BJ (cell line): ENCODE measurements around the gene TSHZ2. TPM values are rescaled to one million over a fixed set of nuclear protein-coding genes. Genes with fewer than 3 reads are reported as not detected.

Experiments used
- CTCF ChIA-PET: fragments of 350-600 bp; formaldehyde crosslinking; extraction: SDS; loops from one replicate; lab custom pipeline; 2021; ENCODE audit warnings: antibody characterized with exemption, inconsistent platforms; lab: Yijun Ruan, JAX
- POLR2A ChIA-PET: fragments of 300-600 bp; sonication (Branson Sonifier 250); formaldehyde crosslinking; extraction: SDS; loops from one replicate; lab custom pipeline; 2021; ENCODE audit warnings: antibody characterized with exemption; lab: Charles Lee
- DNase-seq: peaks from one replicate; pipeline ENCODE4 v3.0.0-alpha.2; 2011; ENCODE audit warnings: low read depth
- H3K27me3 ChIP-seq: 2 replicates; pipeline ENCODE4 v1.6.0; 2011; ENCODE audit warnings: low read length; ENCODE audit not compliant: control insufficient read depth, insufficient read depth
- H3K36me3 ChIP-seq: 2 replicates; pipeline ENCODE4 v1.5.1; 2011; ENCODE audit warnings: low read length; ENCODE audit not compliant: control insufficient read depth, insufficient read depth
- H3K4me3 ChIP-seq: 2 replicates; pipeline ENCODE4 v1.5.1; 2011; ENCODE audit warnings: low read depth, mild to moderate bottlenecking, control low read depth, low read length
- polyA plus RNA-seq: library from polyadenylated mRNA; depleted of rRNA; stranded (reverse); fragments of >200 nt; gene quantifications from 2 replicates; pipeline ENCODE4 v1.2.3, GENCODE V29; 2011
- TF ChIP-seq, protein P1 (sequence below): IDR thresholded peaks from 2 replicates; pipeline ENCODE4 v1.5.1; 2011; ENCODE audit warnings: low read depth, mild to moderate bottlenecking, control low read depth, inconsistent platforms, low read length, moderate library complexity; ENCODE audit not compliant: insufficient read depth

TSHZ2 gene
- polyA plus RNA-seq, 1 experiment: not detected

DNA sequence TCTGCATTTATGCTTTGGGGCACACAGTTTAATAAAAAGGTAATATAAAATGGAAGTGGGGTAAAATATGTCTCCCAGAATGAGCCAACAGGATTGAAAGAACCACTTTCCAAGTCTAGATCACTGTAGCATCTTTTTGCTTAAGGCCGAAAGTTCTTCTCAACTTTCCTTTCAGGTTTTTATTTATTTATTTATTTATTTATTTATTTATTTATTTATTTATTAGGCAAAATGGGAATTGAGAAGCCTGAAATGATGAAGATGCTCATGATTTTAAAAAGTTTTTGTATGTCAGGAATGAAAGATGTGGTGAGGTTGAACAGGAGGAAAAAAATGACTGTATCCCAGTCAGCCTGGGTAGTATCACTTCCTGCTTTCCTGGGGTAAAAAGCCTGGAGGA lies 24.0 kb downstream of the TSHZ2 start:
- DNase-seq: no peak
- POLR2A ChIA-PET: no interaction called here
- Histone ChIP-seq H3K36me3 (no peaks in the 10 kb centered on the region), H3K27me3 (no peaks in the 10 kb centered on the region), H3K4me3 (no peak overlapping the region)
- CTCF ChIA-PET: no interaction called here
- TF ChIP-seq, protein P1, sequence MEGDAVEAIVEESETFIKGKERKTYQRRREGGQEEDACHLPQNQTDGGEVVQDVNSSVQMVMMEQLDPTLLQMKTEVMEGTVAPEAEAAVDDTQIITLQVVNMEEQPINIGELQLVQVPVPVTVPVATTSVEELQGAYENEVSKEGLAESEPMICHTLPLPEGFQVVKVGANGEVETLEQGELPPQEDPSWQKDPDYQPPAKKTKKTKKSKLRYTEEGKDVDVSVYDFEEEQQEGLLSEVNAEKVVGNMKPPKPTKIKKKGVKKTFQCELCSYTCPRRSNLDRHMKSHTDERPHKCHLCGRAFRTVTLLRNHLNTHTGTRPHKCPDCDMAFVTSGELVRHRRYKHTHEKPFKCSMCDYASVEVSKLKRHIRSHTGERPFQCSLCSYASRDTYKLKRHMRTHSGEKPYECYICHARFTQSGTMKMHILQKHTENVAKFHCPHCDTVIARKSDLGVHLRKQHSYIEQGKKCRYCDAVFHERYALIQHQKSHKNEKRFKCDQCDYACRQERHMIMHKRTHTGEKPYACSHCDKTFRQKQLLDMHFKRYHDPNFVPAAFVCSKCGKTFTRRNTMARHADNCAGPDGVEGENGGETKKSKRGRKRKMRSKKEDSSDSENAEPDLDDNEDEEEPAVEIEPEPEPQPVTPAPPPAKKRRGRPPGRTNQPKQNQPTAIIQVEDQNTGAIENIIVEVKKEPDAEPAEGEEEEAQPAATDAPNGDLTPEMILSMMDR: no peak

DNA sequence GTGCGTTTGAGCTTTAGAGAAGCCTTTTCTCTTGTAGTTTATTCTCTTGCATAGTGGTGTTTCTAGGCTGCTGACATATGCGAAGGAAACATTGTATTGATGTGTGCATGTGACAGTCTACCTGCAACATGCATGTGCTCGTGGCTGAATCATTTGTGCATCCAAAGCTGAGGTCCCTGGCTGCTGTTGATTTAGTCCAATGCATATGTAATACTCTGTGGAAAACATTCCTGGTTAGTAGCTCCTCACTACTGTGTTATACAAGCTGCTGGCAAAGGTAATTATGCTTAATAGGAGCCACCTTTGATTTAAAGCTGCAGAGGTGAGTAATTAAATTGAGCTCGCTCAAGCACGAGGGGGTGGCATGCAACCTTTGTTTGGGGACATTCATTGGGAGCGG lies 24.5 kb downstream of the TSHZ2 start:
- ChIA-PET POLR2A (no interaction called here), CTCF (no interaction called here)
- H3K4me3 ChIP-seq: no peak overlapping the region
- no peaks in the 10 kb centered on the region for H3K36me3 ChIP-seq
- TF ChIP-seq, protein P1: no peak
- no peak for DNase-seq
- no peaks in the 10 kb centered on the region for H3K27me3 ChIP-seq

DNA sequence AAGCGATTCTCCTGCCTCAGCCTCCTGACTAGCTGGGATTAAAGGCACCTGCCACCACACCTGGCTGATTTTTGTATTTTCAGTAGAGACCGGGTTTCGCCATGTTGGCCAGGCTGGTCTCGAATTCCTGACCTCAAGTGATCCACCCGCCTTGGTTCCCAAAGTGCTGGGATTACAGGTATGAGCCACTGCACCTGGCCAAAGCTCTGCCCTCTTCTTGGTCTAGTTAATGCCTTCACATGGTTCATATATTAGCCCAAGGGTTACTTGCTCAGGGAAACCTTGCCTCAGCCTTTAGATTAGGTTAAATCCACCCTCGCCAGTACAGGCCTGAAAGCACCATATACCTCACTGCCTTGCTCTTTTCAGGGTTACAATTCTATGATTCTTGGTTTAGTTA lies 26.1 kb downstream of the TSHZ2 start:
- no peak overlapping the region for H3K4me3 ChIP-seq
- no peaks in the 10 kb centered on the region for H3K27me3 ChIP-seq
- H3K36me3 ChIP-seq: no peaks in the 10 kb centered on the region
- ChIA-PET POLR2A (no interaction called here), CTCF (no interaction called here)
- TF ChIP-seq, protein P1: no peak
- DNase-seq: no peak

DNA sequence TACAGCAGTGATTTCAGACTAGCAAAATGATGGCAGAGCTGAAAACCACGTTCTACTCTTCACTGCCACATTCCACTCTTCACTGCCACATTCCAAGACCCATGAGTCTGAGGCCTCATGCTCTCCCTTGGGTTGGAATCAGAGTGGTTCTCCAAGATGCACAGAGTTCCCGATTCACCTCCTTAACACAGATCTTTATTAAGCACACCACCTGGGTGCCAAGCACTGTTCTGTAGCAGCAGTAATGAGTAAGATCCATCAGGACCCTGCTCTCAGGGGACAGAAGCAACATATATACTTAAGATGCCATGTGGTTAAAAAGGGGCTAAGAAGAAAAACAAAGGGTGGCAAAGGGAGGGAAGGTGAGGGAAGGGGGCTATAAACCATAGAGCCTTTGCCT lies 26.9 kb downstream of the TSHZ2 start:
- Histone ChIP-seq H3K36me3 (no peaks in the 10 kb centered on the region), H3K4me3 (no peak overlapping the region), H3K27me3 (no peaks in the 10 kb centered on the region)
- TF ChIP-seq, protein P1: no peak
- ChIA-PET POLR2A (no interaction called here), CTCF (no interaction called here)
- DNase-seq: no peak

DNA sequence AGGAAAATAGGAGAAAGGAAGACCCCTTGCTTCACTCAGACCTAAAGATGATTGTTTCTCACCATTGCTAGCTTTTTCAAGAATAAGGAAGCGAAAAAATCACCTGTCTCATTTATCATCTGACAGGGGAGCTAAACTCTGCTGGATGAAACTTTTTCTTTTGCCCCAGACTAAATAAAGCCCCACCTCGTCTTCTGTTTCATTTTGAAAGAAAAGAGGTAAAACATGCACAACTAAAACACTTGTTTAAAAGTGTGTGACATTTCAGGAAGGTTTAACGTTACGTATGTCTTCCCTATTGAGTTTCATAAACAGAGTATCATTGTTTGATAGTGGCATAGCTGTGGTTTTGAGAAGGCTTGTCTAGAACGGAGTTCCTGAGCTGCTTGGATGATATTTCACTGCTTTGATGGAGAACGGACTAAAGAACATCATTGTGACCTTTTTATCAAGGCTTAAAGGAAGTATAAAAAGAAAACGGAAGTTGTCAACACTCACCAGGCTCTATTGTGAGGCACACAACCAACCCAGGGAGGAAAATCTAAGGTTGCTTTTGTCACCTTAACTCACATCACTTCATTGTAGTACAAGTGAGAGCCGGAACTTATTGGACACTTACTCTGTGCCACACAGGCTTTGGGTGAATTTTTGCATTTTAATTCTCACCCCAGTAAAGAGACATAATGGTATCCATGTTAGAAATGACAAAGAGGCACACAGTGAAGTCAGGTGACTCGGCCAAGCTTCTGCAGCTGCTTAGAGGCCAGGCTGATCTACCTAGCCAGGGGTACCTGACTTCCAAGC lies 29.5 kb downstream of the TSHZ2 start:
- Histone ChIP-seq H3K27me3 (no peaks in the 10 kb centered on the region), H3K4me3 (no peak overlapping the region), H3K36me3 (no peaks in the 10 kb centered on the region)
- no peak for DNase-seq
- TF ChIP-seq, protein P1: no peak
- POLR2A ChIA-PET: no interaction called here
- CTCF ChIA-PET: no interaction called here
